ENCODE data around the gene CECR2. TPM values are rescaled to one million over a fixed set of nuclear protein-coding genes. Genes with fewer than 3 reads are reported as not detected.
A peak's percentile ranks its signal among the peaks of the same experiment; 100 is the strongest.

CECR2 gene
- total RNA-seq, 1 experiment from 2014 or later = not detected

- DNase-seq (ENCODE audit: low spot score) = no peak
Measured at GRCh38 chr22:17451316-17451715, 82.1 kb downstream of the CECR2 start.

- no peak for DNase-seq (ENCODE audit: low spot score)
Measured at GRCh38 chr22:17460895-17461294, 91.6 kb downstream of the CECR2 start.

- DNase-seq (ENCODE audit: low spot score) = no peak
Measured at GRCh38 chr22:17470880-17471500, 101.7 kb downstream of the CECR2 start.

DNA sequence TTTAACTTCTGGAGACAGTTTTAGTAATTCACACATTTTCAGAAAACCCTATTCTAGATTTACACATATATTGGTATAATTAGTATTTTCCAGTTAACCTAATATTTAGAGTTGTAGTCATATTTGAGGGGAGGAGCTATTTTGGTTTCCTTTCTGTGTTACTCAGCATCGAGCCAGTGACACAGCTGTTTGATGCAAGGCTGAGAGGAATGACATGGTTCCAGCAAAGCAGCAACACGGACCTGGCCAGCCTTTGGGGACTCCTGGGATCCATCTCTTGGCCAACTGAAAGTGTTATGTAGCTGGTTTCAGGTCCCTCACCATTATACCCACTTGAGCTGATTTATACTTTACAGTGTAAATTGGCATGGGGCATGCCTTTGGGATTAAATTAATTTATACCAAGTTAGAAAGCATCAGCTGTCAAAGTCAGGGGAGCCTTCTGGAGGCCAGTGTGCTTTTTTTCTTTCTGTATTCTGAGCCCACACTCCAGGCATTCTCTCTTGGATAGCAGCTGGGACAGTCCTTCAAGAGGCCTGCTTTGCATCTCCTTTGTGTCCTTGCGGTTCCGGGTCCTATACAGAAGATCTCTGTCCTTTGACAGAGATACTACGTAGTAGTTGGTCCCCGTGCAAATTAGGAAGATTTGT, 102.8 kb downstream of the CECR2 start:
- no peak for DNase-seq (ENCODE audit: low spot score)

GRCh38 chr22:17472932-17473331, 103.7 kb downstream of the CECR2 start:
- DNase-seq (ENCODE audit: low spot score) = no peak

DNA sequence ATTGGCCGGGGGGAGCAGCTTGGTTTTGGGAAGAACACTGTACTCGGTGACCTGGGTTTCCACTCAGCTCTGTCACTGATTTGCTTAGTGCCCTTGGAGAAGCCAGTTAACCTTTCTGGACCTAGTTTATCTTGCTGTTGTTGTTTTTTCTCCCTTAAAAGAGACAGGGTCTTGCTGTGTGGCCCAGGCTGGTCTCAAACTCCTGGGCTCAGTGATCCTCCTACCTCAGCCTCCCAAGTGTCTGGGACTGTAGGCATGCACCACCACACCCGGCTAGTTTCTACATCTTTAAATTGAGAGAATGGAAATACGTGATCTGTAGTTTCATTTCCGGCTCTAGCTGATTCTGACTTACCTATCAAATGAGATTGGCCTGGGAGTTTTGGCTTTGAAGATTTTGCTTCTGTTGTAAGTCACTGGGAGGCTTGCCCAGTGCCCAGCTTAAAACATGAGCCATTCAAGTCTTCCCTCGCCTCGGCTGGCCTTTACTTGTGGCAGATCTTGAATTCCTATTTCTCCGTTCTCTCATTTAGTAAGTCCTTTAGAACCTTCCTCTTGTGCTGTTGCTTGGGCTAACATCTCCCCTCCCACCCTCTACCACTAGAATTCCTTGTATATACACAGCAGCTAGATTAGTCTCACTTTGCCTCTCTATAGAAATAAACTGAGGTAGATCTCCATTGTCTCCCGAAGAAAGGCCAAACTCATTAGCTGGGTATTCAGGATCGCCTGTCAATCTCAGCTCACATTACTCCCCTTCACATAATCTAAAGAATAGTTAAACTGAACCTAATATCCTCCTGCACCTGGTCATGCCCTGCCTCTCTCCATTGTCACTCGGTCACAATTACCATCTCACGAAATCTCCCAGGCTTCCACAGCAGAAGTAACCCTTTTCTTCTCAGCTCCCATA, 106.3 kb downstream of the CECR2 start:
- DNase-seq (ENCODE audit: low spot score) = no peak

DNA sequence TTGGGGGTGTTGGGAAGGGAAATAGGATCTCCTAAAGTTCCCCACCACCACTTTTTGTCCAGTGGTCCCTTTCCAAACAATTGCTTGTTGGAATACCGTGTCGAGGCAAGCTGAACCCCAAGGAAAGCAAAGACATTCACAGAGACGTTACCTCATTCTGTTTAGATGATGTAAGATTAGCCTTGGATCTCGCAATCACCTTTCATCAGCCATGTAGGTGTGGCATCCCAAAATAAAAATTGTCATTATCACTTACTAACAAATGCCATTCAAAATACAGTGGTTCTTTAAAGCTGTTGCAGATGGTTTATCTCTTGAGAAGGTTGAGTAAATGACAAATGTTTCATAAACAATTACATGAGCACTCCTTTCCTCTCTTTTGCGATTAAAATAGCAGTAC, 107.6 kb downstream of the CECR2 start:
- no peak for DNase-seq (ENCODE audit: low spot score)

DNA sequence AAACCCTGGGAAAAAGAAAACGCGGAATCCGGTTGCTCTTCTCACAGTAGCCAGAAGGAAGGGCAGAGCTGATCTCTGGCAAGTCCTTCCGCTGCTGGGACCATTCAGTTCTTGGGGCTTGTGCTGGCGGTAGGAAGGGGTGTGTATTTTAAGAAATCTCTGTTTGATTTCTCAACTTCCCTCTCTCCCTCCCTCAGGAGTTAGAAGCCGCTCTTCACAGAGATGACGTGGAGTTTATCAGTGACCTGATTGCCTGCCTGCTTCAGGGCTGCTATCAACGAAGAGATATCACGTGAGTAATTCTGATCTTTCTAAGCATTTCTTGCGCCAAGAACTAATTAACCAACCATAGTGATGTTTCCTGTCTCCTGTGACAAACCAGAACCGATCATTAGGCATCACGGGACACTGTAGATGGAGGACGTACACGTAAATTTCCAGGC, 108.2 kb downstream of the CECR2 start:
- DNase-seq (ENCODE audit: low spot score) = no peak

GRCh38 chr22:17479135-17479534, 109.9 kb downstream of the CECR2 start:
- no peak for DNase-seq (ENCODE audit: low spot score)

DNA sequence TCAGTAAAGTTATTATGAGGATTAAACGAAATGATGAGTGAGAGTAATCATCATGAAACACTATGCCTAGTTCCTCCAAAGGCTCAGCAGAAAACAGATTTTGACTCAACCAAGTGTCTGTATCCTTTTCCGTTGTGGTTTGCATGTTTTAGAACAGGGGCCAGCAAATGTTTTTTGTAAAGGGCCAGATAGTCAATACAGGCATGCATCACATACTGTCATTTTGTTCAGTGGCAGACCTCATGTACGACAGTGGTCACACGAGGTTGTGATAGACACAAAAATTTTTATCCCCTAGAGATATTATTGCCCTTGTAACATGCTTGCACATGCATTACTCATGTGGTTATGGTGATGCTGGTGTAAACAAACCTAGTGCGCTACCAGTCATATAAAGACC, 112.2 kb downstream of the CECR2 start:
- DNase-seq (ENCODE audit: low spot score) = no peak

DNA sequence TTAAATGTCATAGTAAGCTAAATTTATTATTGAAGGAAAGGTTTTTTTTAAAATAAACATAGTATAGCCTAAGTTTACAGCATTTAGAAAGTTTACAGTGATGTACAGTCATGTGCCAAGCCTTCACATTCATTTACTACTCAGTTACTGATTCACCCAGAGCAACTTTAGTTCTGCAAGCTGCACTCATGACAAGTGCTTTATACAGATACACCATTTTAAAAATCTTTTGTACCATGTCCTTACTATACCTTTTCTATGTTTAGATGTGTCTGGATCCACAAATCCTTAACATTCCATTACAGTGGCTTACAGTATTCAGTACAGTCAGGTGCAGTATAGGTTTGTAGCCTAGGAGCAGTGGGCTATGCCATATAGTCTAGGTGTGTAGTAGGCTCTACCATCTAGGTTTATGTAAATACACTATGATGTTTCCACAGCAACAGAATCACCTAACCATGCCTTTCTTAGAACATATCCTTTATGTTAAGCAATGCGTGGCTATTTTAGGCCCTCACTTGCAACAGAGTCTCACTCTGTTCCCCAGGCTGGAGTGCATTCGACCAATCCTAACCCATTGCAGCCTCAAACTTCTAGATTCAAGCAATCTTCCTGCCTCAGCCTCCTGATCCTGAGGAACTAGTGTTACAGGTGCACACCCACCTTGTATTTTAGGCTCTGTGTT, 114.6 kb downstream of the CECR2 start:
- no peak for DNase-seq (ENCODE audit: low spot score)

DNA sequence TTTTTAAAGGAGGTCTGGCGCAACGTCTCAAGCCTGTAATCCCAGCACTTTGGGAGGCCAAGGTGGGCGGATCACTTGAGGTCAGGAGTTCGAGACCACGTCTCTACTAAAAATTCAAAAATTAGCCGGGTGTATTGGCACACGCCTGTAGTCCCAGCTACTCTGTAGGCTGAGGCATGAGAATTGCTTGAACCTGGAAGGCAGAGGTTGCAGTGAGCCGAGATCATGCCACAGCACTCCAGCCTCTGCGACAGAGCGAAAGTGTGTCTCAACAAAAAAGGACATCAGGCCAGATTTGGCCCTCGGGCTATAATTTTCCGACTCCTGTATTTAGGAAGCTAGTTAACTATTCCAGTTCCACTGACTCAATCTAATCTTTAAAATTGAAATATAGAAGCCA, 115.3 kb downstream of the CECR2 start:
- no peak for DNase-seq (ENCODE audit: low spot score)

DNA sequence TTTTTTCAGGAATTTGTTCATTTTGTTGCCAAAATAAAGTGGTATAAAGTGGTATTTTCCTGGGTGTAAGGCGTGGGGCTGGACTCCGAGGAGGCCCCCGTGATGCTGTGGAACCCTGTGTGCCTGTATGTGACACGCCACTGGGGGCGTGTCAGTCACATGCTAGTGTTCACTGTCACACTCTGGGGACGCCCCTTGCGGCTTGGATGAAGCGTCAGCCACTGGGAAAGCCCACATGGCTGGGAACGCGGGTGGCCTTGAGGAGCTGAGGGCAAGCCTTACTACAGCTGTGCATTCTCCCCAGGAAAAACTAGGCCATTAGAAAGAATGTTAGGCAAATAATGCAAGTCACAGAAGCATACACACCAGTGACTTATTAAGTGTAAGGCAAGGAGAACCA, 117.1 kb downstream of the CECR2 start:
- DNase-seq (ENCODE audit: low spot score) = no peak

DNA sequence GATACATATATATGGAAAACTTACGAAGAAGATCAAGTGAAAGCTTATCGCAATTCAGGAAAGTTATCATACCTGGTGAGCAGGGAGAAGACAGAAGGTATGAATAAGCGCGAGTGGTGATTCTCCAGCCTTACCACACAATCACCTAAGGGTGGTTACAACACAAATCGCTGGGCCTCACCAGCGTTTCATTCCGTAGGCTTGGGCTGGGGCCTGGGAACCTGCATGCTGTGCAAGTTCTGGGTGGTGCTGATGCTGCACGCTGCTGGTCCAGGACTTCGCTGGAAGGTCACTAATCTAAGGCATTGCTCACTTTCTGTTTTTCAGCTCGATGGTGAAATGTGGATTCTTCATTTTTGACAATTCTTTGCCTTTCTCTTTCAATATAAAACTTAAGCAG, 117.5 kb downstream of the CECR2 start:
- no peak for DNase-seq (ENCODE audit: low spot score)

DNA sequence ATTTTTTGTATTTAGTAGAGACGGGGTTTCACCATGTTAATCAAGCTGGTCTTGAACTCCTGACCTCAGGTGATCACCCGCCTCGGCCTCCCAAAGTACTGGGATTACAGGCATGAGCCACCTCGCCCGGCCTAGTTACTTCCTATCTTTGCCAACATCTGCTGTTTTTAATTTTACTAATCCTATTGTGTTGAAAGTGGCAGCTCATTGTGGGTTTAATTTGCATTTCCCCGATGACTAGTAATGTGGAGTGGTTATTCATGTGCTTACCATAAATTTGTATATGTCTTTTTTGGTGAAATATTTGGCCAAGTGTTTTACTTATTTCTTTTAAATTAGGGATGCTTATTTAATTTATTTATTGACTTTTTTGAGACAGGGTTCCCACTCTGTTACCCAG, 119.8 kb downstream of the CECR2 start:
- no peak for DNase-seq (ENCODE audit: low spot score)

GRCh38 chr22:17491090-17491640, 121.9 kb downstream of the CECR2 start:
- no peak for DNase-seq (ENCODE audit: low spot score)

DNA sequence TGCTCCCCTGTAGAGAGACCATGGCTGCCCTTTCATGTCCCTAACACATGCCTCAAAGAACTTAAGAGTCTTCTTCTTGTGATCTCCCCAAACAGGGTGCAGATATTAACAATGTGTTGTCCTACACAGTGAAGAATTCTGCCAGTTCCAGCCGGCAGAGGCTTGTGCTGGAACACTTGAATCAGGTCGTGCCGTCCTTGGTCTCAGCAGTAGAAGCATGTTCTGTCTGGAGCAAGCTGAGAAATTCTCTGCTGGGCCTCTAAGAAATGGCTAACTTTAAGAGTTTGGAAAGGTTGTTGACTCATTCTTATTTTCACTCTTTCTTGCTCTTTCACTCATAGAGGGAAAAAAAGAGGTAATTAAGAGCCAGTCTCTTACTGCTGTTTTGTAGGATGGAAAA, 123.0 kb downstream of the CECR2 start:
- DNase-seq (ENCODE audit: low spot score) = no peak

GRCh38 chr22:17493419-17493981, 124.2 kb downstream of the CECR2 start:
- no peak for DNase-seq (ENCODE audit: low spot score)

DNA sequence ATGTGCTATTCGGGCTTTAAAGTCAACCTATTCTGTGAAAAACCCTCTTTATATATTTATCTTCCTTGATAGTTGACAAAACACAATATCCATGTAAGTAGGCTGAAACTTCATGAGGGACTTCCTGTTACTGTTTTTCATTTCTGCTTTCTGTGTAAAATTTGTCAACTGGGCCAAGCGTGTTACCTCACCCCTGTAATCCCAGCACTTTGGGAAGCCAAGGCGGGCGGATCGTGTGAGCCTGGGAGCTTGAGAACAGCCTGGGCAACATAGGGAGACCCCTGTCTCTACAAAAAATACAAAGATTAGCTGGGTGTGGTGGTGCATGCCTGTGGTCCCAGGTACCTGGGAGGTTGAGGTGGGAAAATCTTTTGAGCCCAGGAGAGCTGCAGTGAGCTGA, 127.6 kb downstream of the CECR2 start:
- no peak for DNase-seq (ENCODE audit: low spot score)

- DNase-seq (ENCODE audit: low spot score) = peak; percentile 60
Measured at GRCh38 chr22:17501679-17502285, 132.5 kb downstream of the CECR2 start.

DNA sequence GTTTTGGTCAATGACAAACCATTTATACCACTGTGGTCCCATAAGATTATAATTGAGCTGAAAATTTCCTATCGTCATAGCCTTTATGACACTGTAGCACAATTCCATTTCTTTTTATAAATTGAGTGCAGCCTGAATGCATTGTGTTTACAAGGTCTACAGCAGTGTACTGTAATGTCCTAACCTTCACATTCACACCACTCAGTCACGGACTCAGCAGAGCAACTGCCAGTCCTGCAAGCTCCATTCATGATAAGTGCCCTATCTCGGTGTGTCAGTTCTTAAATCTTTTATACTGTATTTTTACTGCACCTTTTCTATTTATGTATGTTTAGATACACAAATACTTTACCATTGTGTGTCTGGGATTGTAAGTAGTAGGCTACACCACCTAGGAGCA, 138.8 kb downstream of the CECR2 start:
- no peak for DNase-seq (ENCODE audit: low spot score)
